Upper lobe of left lung (tissue), 4 donors: ENCODE data around the gene CIRBP.

Source experiments
- POLR2A ChIP-seq, 4 donors: fragments of 450-650 bp; IDR thresholded peaks; one replicate each; pipeline ENCODE4 v1.5.1; 2016 to 2017; ENCODE audit warnings: antibody characterized with exemption in 4 of 4, mild to moderate bottlenecking in 2 of 4
- TF ChIP-seq, protein P1 (sequence below), 6 experiments: fragments of 450-650 bp in 4 of 6; fragments of 200-600 bp in 2 of 6; sonication (generic) in 2 of 6; IDR thresholded peaks; one replicate each; pipeline ENCODE4 v1.5.1; 2016 to 2019; ENCODE audit warnings: antibody characterized with exemption in 6 of 6

DNA sequence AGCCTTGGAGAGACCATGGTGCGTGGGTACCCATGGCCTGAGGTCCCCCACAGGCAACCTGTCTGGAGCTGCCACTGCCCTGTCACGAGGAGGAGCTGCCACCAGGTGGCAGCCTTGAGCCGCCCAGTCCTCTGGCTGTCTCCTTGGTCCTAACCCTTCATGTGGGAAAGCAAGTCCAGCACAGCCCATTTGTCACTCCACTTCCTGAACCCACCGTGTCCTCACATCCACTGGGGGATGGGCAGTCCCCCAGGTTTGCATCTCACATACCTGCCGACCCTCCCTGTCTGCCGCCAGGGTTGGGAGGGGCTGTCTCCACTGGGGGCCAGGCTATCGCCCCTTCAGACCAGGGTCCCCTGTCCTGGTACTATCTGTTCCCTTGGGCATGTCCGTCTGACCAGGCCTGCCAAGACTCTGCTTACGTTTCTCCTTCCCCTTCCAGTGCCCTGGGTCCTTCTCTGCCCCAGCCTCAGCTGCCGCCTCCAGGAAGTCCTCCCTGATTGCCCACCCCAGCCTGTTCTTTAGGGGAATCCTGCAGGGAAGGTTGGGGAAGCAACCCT is 10.7 kb downstream of the CIRBP start:
- TF ChIP-seq, protein P1, sequence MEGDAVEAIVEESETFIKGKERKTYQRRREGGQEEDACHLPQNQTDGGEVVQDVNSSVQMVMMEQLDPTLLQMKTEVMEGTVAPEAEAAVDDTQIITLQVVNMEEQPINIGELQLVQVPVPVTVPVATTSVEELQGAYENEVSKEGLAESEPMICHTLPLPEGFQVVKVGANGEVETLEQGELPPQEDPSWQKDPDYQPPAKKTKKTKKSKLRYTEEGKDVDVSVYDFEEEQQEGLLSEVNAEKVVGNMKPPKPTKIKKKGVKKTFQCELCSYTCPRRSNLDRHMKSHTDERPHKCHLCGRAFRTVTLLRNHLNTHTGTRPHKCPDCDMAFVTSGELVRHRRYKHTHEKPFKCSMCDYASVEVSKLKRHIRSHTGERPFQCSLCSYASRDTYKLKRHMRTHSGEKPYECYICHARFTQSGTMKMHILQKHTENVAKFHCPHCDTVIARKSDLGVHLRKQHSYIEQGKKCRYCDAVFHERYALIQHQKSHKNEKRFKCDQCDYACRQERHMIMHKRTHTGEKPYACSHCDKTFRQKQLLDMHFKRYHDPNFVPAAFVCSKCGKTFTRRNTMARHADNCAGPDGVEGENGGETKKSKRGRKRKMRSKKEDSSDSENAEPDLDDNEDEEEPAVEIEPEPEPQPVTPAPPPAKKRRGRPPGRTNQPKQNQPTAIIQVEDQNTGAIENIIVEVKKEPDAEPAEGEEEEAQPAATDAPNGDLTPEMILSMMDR (IDR thresholded peaks at IDR 0.05), result peak; percentile 89 to 94 (median 90)
- peak in 1 of 4 donors; percentile 12 for TF ChIP-seq POLR2A (IDR thresholded peaks at IDR 0.05)
